HUDEP-2 (cell line): ENCODE results near the gene ME3.
"Not testable (repeated sequence)": the region's sequence is repeated elsewhere in the genome, so short reads cannot be mapped to it uniquely, and the experiment has no call there.

Experiments used
- DNase-seq, 76 experiments: peaks; one replicate each; lab custom pipeline; 2025; ENCODE audit not compliant: unreplicated experiment in 76 of 76; lab: John Stamatoyannopoulos, UW

The ME3 gene

GRCh38 chr11:86624366-86624765 lies 48.0 kb downstream of the ME3 start:
- DNase-seq = no peak

- no peak for DNase-seq
Observed at GRCh38 chr11:86623736-86624135, 48.7 kb downstream of the ME3 start.

DNA sequence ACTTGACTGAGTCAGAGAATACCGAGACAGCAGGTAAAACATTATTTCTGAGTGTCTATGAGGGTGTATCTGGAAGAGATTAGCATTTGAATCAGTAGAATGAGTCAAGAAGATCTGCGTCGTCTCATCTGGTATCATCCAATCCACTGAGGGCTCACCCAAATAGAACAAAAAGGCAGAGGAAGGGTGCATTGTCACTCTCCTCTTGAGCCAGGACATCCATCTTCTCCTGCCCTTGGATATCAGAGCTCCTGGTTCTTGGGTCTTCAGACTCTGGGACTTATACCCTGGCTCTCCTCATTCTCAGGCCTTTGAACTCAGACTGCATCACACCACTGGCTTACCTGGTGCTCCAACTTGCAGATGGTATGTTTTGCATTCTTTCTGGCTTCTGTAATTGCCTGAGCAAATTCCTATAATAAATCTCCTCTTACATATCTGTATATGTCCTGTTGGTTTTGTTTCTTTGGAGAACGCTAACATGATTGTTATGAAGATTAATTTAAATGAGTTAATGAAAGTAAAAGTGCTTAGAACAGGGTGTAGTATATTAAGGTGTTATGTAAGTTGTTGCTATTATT lies 49.3 kb downstream of the ME3 start:
- DNase-seq = no peak

- DNase-seq = no peak
Observed at GRCh38 chr11:86621854-86622253, 50.6 kb downstream of the ME3 start.

- no peak for DNase-seq
Observed at GRCh38 chr11:86620891-86621521, 51.4 kb downstream of the ME3 start.

GRCh38 chr11:86619428-86619827 lies 53.0 kb downstream of the ME3 start:
- not testable (repeated sequence) for DNase-seq

DNA sequence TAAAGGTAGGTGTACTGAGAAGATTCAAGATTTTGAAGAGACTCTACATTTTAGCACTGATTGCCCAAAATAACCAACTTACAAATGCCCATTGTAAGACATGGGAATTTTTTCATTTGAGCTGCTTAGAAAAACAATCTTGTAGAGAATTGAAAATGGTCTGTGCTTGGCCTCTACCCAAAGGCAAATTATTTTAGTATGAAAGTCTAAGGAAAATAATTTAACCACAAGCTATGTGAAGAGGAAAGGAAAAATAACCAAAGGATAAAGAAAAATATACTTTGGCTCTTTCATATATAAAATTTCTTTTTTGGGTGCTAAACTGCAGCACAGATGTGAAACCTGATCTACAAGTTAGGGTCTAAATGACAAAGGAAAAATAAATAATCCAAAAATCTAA lies 54.9 kb downstream of the ME3 start:
- DNase-seq = no peak

GRCh38 chr11:86615487-86615886 lies 56.9 kb downstream of the ME3 start:
- no peak for DNase-seq

DNA sequence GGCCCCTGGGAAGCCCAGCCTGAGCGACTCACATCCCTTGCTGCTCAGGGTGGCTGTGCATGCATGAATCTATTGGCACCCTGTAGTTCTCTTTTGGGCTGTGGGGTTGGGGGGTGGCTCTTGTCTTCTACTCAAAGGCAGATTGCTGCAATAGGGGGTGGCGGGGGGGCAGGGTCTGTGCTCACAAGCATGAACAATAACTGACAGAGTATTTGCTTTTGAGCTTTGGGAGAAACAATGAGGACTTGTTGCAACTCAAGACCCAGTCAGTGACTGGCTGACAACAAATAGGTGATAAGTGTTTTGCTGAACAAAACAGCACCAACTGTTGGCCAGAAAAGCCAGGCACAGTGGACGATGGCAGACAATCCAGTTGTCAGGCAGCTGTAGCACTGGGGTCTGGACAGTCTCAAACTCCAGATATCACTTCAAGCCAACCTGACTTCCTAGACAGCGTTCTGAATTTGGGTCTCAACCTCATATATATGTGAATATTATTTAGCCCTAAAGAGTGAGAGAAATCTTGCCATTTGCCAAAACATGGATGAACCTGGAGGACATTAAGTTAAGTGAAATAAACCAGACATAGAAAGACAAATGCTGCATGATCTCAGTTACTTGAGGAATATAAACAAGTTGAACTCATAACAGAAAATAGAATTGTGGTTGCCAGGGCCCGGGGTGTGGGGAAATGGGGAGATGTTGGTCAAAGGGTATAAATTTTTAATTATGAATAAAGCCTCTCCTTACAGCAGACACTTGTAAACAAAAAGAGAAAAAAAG lies 61.7 kb downstream of the ME3 start:
- no peak for DNase-seq

GRCh38 chr11:86608251-86608799 lies 64.1 kb downstream of the ME3 start:
- peak in 64 of 76 experiments; percentile 2 to 76 (median 38) for DNase-seq

DNA sequence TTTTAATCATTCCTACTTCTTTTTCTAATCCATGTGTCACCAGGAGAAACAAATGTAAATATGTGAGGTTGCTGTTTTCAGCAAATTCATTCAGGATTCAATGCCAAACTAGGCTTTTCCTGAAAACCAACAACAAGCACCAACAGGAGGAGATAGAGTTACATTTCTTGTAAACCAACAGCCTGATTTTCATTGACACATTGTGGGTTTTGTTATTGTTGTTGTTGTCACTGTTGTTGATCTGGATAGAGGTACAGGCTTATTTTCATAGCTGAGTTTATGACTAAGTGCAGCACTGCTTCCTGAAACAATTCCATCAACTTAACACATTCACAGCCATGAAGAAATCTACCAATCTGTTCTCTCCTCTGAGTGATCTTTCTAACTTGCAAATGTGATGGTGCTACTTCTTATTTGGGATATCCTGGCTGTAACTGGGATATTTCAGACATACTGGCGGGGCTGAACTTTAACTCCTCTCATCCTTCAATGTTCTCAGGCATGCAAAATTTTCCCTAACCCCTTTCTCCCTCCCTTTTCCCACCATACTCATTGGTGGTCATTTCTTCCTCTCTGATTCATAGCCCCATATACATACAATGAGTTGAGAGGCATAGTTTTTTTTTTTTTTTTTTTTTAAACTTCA lies 65.5 kb downstream of the ME3 start:
- no peak for DNase-seq

DNA sequence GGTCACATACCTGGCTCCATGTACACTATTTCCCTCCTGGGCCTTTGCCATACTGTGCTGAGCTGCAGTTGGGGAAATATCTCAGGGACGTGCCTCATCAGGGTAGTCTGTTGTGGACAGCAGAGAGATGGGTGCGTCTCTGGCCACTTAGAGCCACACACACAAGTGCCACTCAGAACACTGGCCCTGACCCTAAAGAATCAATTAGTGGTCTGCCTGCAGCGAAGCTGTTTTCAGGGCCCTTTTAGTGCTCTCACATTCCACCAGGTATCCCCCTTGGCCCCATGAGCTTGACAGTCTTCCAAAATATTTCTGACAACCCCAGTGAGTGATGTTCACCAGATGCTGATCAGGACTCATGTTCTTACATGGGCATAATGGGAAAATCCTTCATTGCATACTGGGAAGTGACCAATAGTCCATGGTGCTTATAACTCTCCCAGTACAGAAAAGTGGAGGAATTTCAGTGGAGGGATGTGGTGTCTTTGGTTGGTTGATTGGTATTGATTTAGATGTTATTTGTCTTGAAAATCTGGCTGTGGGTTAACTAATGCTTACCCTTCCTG lies 66.1 kb downstream of the ME3 start:
- no peak for DNase-seq

- DNase-seq = no peak
Observed at GRCh38 chr11:86596861-86597586, 75.4 kb downstream of the ME3 start.

DNA sequence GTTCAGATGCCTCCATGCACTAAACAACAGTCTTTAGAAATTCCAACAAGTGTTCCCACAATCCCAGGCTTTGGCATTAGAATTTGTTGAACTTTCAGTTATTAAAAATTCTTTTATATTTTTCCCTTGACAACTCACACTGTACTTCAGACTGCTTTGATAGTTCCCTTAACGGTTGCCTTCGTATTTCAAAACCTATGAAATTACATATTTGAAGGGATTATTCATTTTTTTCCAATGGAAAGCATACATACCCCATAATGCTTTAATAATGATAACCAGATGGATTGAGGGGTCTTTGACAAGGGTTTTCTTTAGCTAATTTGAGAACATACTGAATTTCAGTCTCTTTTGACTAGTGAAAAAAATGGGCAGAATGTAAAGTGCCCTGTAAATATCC lies 76.5 kb downstream of the ME3 start:
- DNase-seq = no peak

- DNase-seq = no peak
Observed at GRCh38 chr11:86595451-86595850, 77.0 kb downstream of the ME3 start.

DNA sequence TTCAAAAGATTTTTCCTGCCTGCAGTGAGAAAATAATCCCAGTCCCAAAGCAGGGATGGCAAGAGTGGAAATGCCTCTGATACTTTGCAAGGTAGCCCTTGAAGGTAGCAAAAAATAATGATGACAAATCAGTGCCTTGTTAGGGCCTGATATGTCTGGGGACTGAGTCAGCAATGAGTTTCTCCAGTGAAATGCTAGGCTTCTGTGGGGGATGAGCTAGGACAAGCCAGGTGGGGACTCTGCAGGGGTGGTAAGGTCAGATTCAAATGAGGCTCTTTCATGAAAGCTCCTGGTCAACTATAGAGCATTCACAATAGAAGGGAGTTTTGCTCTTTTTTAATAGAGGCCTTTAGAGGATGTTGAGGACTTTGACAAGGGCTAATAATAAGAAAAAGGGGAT lies 77.7 kb downstream of the ME3 start:
- DNase-seq = no peak

DNA sequence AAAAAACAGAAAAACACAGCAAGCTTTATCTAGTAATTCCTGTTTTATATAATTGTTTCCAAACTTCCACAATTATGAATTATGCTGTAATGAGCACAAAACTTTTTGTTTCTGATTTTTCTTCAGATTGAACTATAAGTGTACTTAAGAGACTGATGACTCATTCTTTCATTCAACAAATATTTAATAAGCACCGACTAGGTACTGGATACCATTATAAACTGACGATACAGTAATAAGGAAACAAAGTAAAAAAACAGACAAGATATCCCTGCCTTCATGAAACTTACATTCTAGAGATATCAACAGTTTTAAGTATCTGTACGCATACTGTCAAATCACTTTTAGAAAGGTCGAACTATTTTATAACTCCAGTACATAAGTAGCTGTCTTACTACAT lies 78.6 kb downstream of the ME3 start:
- DNase-seq = no peak

DNA sequence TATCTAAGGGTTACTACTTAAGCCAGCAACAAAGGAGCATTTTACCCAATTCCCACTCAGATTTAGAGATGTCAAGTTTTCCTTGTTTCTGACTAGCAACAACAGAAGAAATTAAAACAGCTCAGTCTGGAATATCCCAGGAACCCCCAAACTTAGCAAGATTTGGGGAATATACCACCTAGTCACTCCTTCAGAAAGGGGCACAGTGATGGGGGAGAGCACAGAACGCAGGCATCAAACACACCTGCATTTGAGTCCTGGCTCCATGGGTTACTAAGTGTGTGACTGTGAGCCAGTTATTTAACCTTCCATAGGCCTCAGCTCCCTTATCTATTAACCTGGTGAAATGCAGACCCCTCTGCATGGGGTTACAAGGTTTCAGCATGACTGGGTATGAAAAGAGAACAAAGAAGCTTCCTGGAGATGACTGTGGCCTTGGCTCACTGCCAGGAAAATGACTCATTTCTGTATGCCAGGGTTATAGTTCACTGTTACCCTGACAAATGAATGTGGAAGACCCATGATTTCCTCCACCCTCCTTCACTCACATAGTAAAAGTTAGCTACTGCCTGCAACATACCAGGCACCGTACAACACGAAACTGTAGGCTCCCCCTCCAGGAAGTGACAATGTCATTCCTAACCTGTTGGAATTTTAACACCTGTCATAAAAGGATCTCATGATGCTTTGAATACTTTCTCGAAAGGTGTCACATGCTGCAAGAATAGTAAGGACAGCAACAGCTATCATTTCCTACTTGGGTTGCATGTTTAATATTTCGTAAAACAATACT lies 79.6 kb downstream of the ME3 start:
- DNase-seq = peak in 64 of 76 experiments; percentile 5 to 82 (median 45)

DNA sequence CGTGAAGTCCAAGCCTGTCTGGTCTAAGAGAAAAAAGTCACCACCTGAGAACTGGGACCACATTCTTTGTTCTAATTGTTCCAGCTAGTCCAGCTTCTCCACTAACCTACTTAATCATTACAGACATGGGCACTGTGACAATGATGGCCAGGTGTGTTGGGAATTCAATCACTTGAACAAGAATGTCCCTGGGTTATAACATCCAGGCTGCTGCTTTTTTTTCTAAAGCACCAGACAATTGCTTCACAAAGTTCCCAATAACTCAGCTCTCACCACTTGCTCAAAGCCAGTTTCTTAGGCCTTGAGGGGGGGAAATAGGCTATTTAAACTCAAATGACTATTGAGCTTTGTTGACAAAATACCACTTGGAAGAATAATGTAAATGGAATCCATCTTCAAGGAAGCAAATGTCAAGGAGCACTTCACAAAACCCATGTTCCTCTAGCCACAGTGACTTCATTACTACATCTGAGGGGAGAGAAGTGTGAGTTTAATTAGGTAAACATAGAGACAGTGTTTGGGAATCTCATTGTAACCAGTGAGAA lies 80.3 kb downstream of the ME3 start:
- DNase-seq = no peak
